ENCODE data around the gene MLXIP.
A peak's percentile ranks its signal among the peaks of the same experiment; 100 is the strongest.

MLXIP gene

GRCh38 chr12:122168492-122168891 lies 89.9 kb downstream of the MLXIP start:
- no peak for TF ChIP-seq ZNF202 (tag by site-specific recombination; IDR thresholded peaks at IDR 0.05; ENCODE audit: borderline replicate concordance)
- no peak for TF ChIP-seq ZNF768 (tag by site-specific recombination; IDR thresholded peaks at IDR 0.05)
- no peak for TF ChIP-seq ZNF830 (tag by site-specific recombination; IDR thresholded peaks at IDR 0.05; ENCODE audit: low read depth)
- no peak for TF ChIP-seq MYNN (tag by site-specific recombination; IDR thresholded peaks at IDR 0.05; ENCODE audit: borderline replicate concordance)
- no peak for TF ChIP-seq ZNF248 (tag by site-specific recombination; IDR thresholded peaks at IDR 0.05)
- no peak for TF ChIP-seq ZBTB21 (tag by site-specific recombination; IDR thresholded peaks at IDR 0.05)
- no peak for TF ChIP-seq ZNF639 (tag by site-specific recombination; IDR thresholded peaks at IDR 0.05)
- TF ChIP-seq ZNF529 (tag by site-specific recombination; IDR thresholded peaks at IDR 0.05; ENCODE audit: insufficient replicate concordance) = peak; percentile 96
- CTCF ChIA-PET = interaction anchor here (0.9 kb wide), 1 partner anchor 22 kb away, joined by 3 read pairs; no protein-coding TSS in a partner anchor
- no peak overlapping the region for H3K4me3 ChIP-seq (ENCODE audit: low read depth, low read length)

GRCh38 chr12:122171399-122171798 lies 92.8 kb downstream of the MLXIP start:
- ChIA-PET POLR2A (no interaction called here), CTCF (interaction anchor here (1.4 to 1.7 kb wide), 2 partner anchors 20 to 117 kb away, joined by 3 to 5 read pairs; no protein-coding TSS in a partner anchor)
- Histone ChIP-seq H3K36me3 (ENCODE audit: control insufficient read depth in 2 of 2, insufficient read depth in 1 of 2, low read length in 2 of 2) (no peaks in the 10 kb centered on the region), H3K27ac (ENCODE audit: extremely low read depth, low read depth, low read length) (no peak overlapping the region), H3K9me3 (ENCODE audit: control insufficient read depth, insufficient read depth, low read depth, low read length) (no peaks in the 10 kb centered on the region), H3K4me3 (ENCODE audit: low read depth, low read length) (no peak overlapping the region), H3K4me1 (ENCODE audit: control insufficient read depth, insufficient read depth, low read length) (no peaks in the 10 kb centered on the region)
- TF ChIP-seq ZNF121 (tag by site-specific recombination; IDR thresholded peaks at IDR 0.05) = peak; percentile 83
- TF ChIP-seq RBAK (tag by site-specific recombination; IDR thresholded peaks at IDR 0.05) = no peak

More at GRCh38 chr12:122168492-122168891, 89.9 kb downstream of the MLXIP start:
- POLR2A ChIA-PET = no interaction called here
- Histone ChIP-seq H3K36me3 (ENCODE audit: control insufficient read depth in 2 of 2, insufficient read depth in 1 of 2, low read length in 2 of 2) (no peaks in the 10 kb centered on the region), H3K27ac (ENCODE audit: extremely low read depth, low read depth, low read length) (no peak overlapping the region), H3K9me3 (ENCODE audit: control insufficient read depth, insufficient read depth, low read depth, low read length) (no peaks in the 10 kb centered on the region), H3K4me1 (ENCODE audit: control insufficient read depth, insufficient read depth, low read length) (no peaks in the 10 kb centered on the region)

GRCh38 chr12:122172262-122172939 lies 93.8 kb downstream of the MLXIP start:
- Histone ChIP-seq H3K36me3 (ENCODE audit: control insufficient read depth in 2 of 2, insufficient read depth in 1 of 2, low read length in 2 of 2) (no peaks in the 10 kb centered on the region), H3K9me3 (ENCODE audit: control insufficient read depth, insufficient read depth, low read depth, low read length) (no peaks in the 10 kb centered on the region), H3K4me3 (ENCODE audit: low read depth, low read length) (no peak overlapping the region), H3K27ac (ENCODE audit: extremely low read depth, low read depth, low read length) (no peak overlapping the region), H3K4me1 (ENCODE audit: control insufficient read depth, insufficient read depth, low read length) (no peaks in the 10 kb centered on the region)
- ChIA-PET POLR2A (no interaction called here), CTCF (interaction anchor here (1.4 to 1.7 kb wide), 2 partner anchors 19 to 118 kb away, joined by 3 to 5 read pairs; no protein-coding TSS in a partner anchor)
- TF ChIP-seq ZNF580 (tag by site-specific recombination; IDR thresholded peaks at IDR 0.05) = no peak
- 0 out of 2 replicates have a peak, but pooled peaks have one; percentile 38 for TF ChIP-seq SCRT2 (tag by site-specific recombination; IDR thresholded peaks at IDR 0.05)
- no peak for TF ChIP-seq ZNF350 (tag by site-specific recombination; IDR thresholded peaks at IDR 0.05)

GRCh38 chr12:122174155-122174845 lies 95.7 kb downstream of the MLXIP start, which contains the start of gene IL31:
IL31 (minus strand) TSS chr12:122174221; CDS start chr12:122174172, 49 bp downstream.
- Histone ChIP-seq H3K4me1 (ENCODE audit: control insufficient read depth, insufficient read depth, low read length) (no peaks in the 10 kb centered on the region), H3K9me3 (ENCODE audit: control insufficient read depth, insufficient read depth, low read depth, low read length) (no peaks in the 10 kb centered on the region), H3K27ac (ENCODE audit: extremely low read depth, low read depth, low read length) (no peak within 1 kb of the TSS), H3K4me3 (ENCODE audit: low read depth, low read length) (no peak within 1 kb of the TSS), H3K36me3 (ENCODE audit: control insufficient read depth in 2 of 2, insufficient read depth in 1 of 2, low read length in 2 of 2) (no peaks in the 10 kb centered on the region)
- ChIA-PET POLR2A (no interaction called here), CTCF (no interaction called here)
- TF ChIP-seq ZNF776 (tag by site-specific recombination; IDR thresholded peaks at IDR 0.05; ENCODE audit: borderline replicate concordance) (no peak), ZNF211 (tag by site-specific recombination; IDR thresholded peaks at IDR 0.05; ENCODE audit: low read depth) (no peak), ZNF792 (tag by site-specific recombination; IDR thresholded peaks at IDR 0.05) (no peak), ZNF184 (tag by site-specific recombination; IDR thresholded peaks at IDR 0.05) (no peak), ZNF433 (tag by site-specific recombination; IDR thresholded peaks at IDR 0.05; ENCODE audit: low read depth) (no peak), ZNF398 (tag by site-specific recombination; IDR thresholded peaks at IDR 0.05) (no peak), HIC1 (tag by site-specific recombination; IDR thresholded peaks at IDR 0.05) (no peak)

Data from HEK293 (cell line).